GM23338 (cell line): ENCODE results near the gene FHAD1. TPM values are rescaled to one million over a fixed set of nuclear protein-coding genes. Genes with fewer than 3 reads are reported as not detected.

Experiments used
- ATAC-seq: fragments of 200-7000 bp; cut with Tn5 transposase; 3 replicates; pipeline ENCODE4 v1.9.1; 2020
- DNase-seq: peaks from one replicate; pipeline ENCODE4 v3.0.0-alpha.2; 2015; ENCODE audit warnings: low spot score
- H2AFZ ChIP-seq: fragments of 200-600 bp; sonication (generic); 2 replicates; pipeline ENCODE4 v1.8.0; 2016; ENCODE audit warnings: antibody characterized with exemption, mild to moderate bottlenecking, moderate library complexity
- H3F3A ChIP-seq: fragments of 200-600 bp; sonication (generic); replicated peaks from 2 replicates; pipeline ENCODE4 v1.8.0; 2017; ENCODE audit warnings: antibody characterized with exemption, mixed run types, low read depth
- H3K27ac ChIP-seq: fragments of 200-600 bp; sonication (generic); 2 replicates; pipeline ENCODE4 v1.6.1; 2016; ENCODE audit warnings: low read depth
- H3K27me3 ChIP-seq: fragments of 200-600 bp; sonication (generic); 2 replicates; pipeline ENCODE4 v1.8.0; 2016; ENCODE audit warnings: mild to moderate bottlenecking, mixed run types, moderate library complexity; ENCODE audit not compliant: insufficient read depth
- H3K36me3 ChIP-seq: fragments of 200-600 bp; sonication (generic); 2 replicates; pipeline ENCODE4 v1.8.0; 2016; ENCODE audit warnings: mild to moderate bottlenecking; ENCODE audit not compliant: insufficient read depth
- H3K4me1 ChIP-seq: fragments of 200-600 bp; sonication (generic); 2 replicates; pipeline ENCODE4 v1.8.0; 2016; ENCODE audit warnings: mild to moderate bottlenecking, moderate library complexity; ENCODE audit not compliant: insufficient read depth
- H3K4me2 ChIP-seq: fragments of 200-600 bp; sonication (generic); 2 replicates; pipeline ENCODE4 v1.7.1; 2017; ENCODE audit warnings: mixed run types
- H3K4me3 ChIP-seq: fragments of 200-600 bp; sonication (generic); 2 replicates; pipeline ENCODE4 v1.6.1; 2016; ENCODE audit warnings: mixed run types
- H3K79me2 ChIP-seq: fragments of 200-600 bp; sonication (generic); replicated peaks from 2 replicates; pipeline ENCODE4 v1.8.0; 2017; ENCODE audit warnings: mild to moderate bottlenecking; ENCODE audit not compliant: insufficient read depth
- H3K9me2 ChIP-seq: fragments of 200-600 bp; sonication (generic); 2 replicates; pipeline ENCODE4 v1.8.0; 2017; ENCODE audit not compliant: insufficient read depth
- H4K20me1 ChIP-seq: fragments of 200-600 bp; sonication (generic); replicated peaks from 2 replicates; pipeline ENCODE4 v1.8.0; 2017; ENCODE audit warnings: mild to moderate bottlenecking; ENCODE audit not compliant: insufficient read depth
- H3K27ac Mint-ChIP-seq: 2 replicates; pipeline ENCODE4 v1.8.0; 2020; ENCODE audit warnings: inconsistent platforms, mild to moderate bottlenecking, moderate library complexity, mixed read lengths
- H3K27me3 Mint-ChIP-seq: 3 replicates; pipeline ENCODE4 v1.8.0; 2022; ENCODE audit warnings: low read depth, mild to moderate bottlenecking, moderate library complexity, mixed read lengths, inconsistent platforms; ENCODE audit not compliant: insufficient read depth, poor library complexity
- H3K36me3 Mint-ChIP-seq: 3 replicates; pipeline ENCODE4 v1.8.0; 2021; ENCODE audit warnings: low read depth, mild to moderate bottlenecking, inconsistent platforms, moderate library complexity, mixed read lengths
- H3K4me1 Mint-ChIP-seq: 3 replicates; pipeline ENCODE4 v1.8.0; 2020; ENCODE audit warnings: mild to moderate bottlenecking, inconsistent platforms, mixed read lengths
- H3K4me3 Mint-ChIP-seq: 3 replicates; pipeline ENCODE4 v1.8.0; 2021; ENCODE audit warnings: moderate library complexity, mild to moderate bottlenecking, inconsistent platforms, mixed read lengths
- H3K9me3 Mint-ChIP-seq: 3 replicates; pipeline ENCODE4 v1.8.0; 2020; ENCODE audit warnings: moderate library complexity, mild to moderate bottlenecking, inconsistent platforms, mixed read lengths
- EZH2 ChIP-seq: fragments of 200-600 bp; sonication (generic); IDR thresholded peaks from one replicate; pipeline ENCODE4 v1.8.0; 2017; ENCODE audit warnings: antibody characterized with exemption, mild to moderate bottlenecking, low read depth; ENCODE audit not compliant: unreplicated experiment
- EZH2phosphoT487 ChIP-seq: fragments of 200-600 bp; sonication (generic); IDR thresholded peaks from one replicate; pipeline ENCODE4 v1.8.1; 2018; ENCODE audit warnings: antibody characterized with exemption; ENCODE audit not compliant: unreplicated experiment
- JUNB ChIP-seq: IDR thresholded peaks from one replicate; pipeline ENCODE4 v1.6.1; 2016; ENCODE audit warnings: antibody characterized with exemption; ENCODE audit not compliant: unreplicated experiment
- NANOG ChIP-seq: IDR thresholded peaks from 2 replicates; pipeline ENCODE4 v1.6.1; 2016; ENCODE audit warnings: antibody characterized with exemption, borderline replicate concordance
- POLR2AphosphoS5 ChIP-seq: IDR thresholded peaks from 2 replicates; pipeline ENCODE4 v1.6.1; 2016; ENCODE audit warnings: antibody characterized with exemption, low read depth
- STAT1 ChIP-seq: IDR thresholded peaks from one replicate; pipeline ENCODE4 v1.6.1; 2016; ENCODE audit warnings: antibody characterized with exemption; ENCODE audit not compliant: unreplicated experiment
- ZNF331 ChIP-seq: fragments of 250-450 bp; sonication (Bioruptor Pico); IDR thresholded peaks from 2 replicates; pipeline ENCODE4 v1.5.0; 2020; ENCODE audit warnings: low read depth, mild to moderate bottlenecking, moderate library complexity
- polyA plus RNA-seq: library from polyadenylated mRNA; unstranded; fragments of >200 nt; fragmentation: Nextera tagmentation; extraction: Ambion mirVana; gene quantifications from 2 replicates; pipeline ENCODE4 v1.2.1, GENCODE V29; 2016
- total RNA-seq: library from RNA; depleted of rRNA; stranded (reverse); fragments of >200 nt; shearing (Covaris generic); gene quantifications from 2 replicates; pipeline ENCODE4 v1.2.3, GENCODE V29; 2014
- TF ChIP-seq, protein P1 (sequence below): IDR thresholded peaks from 2 replicates; pipeline ENCODE4 v1.6.1; 2016; ENCODE audit warnings: antibody characterized with exemption
- TF ChIP-seq, protein P2 (sequence below): IDR thresholded peaks from one replicate; pipeline ENCODE4 v1.6.1; 2018; ENCODE audit warnings: antibody characterized with exemption; ENCODE audit not compliant: unreplicated experiment
- TF ChIP-seq, protein P3 (sequence below): fragments of 250-450 bp; sonication (Bioruptor Pico); IDR thresholded peaks from 2 replicates; pipeline ENCODE4 v1.5.0; 2020; ENCODE audit warnings: mild to moderate bottlenecking, moderate library complexity

The FHAD1 gene
- total and polyA plus RNA-seq, 2 experiments from 2014 or later, result 1.8 to 3.3 TPM

DNA sequence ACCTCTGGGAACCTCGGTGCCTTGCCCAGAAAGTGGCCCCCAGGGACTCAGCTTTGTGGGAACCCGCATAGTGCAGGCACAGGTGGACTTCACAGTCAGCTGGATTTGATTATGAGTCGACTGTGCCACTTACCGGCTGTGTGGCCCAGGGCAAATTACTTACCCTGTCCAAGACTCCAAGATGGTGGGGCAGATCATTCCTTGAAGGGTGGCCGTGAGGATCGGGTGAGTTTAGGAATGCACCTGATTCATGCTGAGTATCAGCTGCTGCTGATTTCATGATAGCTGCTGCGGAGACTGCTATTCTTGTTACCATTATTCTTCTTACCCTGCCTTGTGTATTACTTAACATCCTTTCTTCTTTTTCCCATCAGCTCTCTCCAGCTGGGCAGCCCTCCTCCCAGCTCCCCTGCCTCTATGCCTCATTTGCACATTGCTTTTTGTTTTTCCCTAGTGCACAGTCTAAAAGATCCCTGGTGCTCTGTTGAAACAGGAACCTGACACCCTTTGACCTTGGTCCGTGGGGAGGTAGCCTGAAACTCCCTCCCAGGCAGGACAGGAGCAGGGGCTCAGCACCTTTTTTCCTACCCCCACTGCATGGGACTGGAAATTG, 40.5 kb upstream of the FHAD1 start:
- Histone ChIP-seq H3F3A (peaks cover 8% of the 10 kb centered on the region), H3K9me2 (no peaks in the 10 kb centered on the region), H4K20me1 (no peaks in the 10 kb centered on the region), H2AFZ (no peak overlapping the region), H3K36me3 (no peaks in the 10 kb centered on the region), H3K4me1 (peaks cover 29% of the 10 kb centered on the region), H3K27ac (peak overlapping the region; percentile 92), H3K4me2 (peak overlapping the region; percentile 61), H3K79me2 (no peaks in the 10 kb centered on the region; the same call in 1 of the 2 replicates), H3K27me3 (no peaks in the 10 kb centered on the region), H3K4me3 (peak overlapping the region; percentile 29)
- peak; percentile 56 for DNase-seq
- no peak for TF ChIP-seq ZNF331
- no peak for TF ChIP-seq EZH2phosphoT487
- TF ChIP-seq POLR2AphosphoS5, result no peak
- no peak for TF ChIP-seq STAT1
- TF ChIP-seq, protein P1, sequence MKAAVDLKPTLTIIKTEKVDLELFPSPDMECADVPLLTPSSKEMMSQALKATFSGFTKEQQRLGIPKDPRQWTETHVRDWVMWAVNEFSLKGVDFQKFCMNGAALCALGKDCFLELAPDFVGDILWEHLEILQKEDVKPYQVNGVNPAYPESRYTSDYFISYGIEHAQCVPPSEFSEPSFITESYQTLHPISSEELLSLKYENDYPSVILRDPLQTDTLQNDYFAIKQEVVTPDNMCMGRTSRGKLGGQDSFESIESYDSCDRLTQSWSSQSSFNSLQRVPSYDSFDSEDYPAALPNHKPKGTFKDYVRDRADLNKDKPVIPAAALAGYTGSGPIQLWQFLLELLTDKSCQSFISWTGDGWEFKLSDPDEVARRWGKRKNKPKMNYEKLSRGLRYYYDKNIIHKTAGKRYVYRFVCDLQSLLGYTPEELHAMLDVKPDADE, result no peak
- TF ChIP-seq, protein P2, sequence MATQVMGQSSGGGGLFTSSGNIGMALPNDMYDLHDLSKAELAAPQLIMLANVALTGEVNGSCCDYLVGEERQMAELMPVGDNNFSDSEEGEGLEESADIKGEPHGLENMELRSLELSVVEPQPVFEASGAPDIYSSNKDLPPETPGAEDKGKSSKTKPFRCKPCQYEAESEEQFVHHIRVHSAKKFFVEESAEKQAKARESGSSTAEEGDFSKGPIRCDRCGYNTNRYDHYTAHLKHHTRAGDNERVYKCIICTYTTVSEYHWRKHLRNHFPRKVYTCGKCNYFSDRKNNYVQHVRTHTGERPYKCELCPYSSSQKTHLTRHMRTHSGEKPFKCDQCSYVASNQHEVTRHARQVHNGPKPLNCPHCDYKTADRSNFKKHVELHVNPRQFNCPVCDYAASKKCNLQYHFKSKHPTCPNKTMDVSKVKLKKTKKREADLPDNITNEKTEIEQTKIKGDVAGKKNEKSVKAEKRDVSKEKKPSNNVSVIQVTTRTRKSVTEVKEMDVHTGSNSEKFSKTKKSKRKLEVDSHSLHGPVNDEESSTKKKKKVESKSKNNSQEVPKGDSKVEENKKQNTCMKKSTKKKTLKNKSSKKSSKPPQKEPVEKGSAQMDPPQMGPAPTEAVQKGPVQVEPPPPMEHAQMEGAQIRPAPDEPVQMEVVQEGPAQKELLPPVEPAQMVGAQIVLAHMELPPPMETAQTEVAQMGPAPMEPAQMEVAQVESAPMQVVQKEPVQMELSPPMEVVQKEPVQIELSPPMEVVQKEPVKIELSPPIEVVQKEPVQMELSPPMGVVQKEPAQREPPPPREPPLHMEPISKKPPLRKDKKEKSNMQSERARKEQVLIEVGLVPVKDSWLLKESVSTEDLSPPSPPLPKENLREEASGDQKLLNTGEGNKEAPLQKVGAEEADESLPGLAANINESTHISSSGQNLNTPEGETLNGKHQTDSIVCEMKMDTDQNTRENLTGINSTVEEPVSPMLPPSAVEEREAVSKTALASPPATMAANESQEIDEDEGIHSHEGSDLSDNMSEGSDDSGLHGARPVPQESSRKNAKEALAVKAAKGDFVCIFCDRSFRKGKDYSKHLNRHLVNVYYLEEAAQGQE, result no peak
- TF ChIP-seq NANOG, result no peak
- no peak for TF ChIP-seq EZH2
- TF ChIP-seq, protein P3, sequence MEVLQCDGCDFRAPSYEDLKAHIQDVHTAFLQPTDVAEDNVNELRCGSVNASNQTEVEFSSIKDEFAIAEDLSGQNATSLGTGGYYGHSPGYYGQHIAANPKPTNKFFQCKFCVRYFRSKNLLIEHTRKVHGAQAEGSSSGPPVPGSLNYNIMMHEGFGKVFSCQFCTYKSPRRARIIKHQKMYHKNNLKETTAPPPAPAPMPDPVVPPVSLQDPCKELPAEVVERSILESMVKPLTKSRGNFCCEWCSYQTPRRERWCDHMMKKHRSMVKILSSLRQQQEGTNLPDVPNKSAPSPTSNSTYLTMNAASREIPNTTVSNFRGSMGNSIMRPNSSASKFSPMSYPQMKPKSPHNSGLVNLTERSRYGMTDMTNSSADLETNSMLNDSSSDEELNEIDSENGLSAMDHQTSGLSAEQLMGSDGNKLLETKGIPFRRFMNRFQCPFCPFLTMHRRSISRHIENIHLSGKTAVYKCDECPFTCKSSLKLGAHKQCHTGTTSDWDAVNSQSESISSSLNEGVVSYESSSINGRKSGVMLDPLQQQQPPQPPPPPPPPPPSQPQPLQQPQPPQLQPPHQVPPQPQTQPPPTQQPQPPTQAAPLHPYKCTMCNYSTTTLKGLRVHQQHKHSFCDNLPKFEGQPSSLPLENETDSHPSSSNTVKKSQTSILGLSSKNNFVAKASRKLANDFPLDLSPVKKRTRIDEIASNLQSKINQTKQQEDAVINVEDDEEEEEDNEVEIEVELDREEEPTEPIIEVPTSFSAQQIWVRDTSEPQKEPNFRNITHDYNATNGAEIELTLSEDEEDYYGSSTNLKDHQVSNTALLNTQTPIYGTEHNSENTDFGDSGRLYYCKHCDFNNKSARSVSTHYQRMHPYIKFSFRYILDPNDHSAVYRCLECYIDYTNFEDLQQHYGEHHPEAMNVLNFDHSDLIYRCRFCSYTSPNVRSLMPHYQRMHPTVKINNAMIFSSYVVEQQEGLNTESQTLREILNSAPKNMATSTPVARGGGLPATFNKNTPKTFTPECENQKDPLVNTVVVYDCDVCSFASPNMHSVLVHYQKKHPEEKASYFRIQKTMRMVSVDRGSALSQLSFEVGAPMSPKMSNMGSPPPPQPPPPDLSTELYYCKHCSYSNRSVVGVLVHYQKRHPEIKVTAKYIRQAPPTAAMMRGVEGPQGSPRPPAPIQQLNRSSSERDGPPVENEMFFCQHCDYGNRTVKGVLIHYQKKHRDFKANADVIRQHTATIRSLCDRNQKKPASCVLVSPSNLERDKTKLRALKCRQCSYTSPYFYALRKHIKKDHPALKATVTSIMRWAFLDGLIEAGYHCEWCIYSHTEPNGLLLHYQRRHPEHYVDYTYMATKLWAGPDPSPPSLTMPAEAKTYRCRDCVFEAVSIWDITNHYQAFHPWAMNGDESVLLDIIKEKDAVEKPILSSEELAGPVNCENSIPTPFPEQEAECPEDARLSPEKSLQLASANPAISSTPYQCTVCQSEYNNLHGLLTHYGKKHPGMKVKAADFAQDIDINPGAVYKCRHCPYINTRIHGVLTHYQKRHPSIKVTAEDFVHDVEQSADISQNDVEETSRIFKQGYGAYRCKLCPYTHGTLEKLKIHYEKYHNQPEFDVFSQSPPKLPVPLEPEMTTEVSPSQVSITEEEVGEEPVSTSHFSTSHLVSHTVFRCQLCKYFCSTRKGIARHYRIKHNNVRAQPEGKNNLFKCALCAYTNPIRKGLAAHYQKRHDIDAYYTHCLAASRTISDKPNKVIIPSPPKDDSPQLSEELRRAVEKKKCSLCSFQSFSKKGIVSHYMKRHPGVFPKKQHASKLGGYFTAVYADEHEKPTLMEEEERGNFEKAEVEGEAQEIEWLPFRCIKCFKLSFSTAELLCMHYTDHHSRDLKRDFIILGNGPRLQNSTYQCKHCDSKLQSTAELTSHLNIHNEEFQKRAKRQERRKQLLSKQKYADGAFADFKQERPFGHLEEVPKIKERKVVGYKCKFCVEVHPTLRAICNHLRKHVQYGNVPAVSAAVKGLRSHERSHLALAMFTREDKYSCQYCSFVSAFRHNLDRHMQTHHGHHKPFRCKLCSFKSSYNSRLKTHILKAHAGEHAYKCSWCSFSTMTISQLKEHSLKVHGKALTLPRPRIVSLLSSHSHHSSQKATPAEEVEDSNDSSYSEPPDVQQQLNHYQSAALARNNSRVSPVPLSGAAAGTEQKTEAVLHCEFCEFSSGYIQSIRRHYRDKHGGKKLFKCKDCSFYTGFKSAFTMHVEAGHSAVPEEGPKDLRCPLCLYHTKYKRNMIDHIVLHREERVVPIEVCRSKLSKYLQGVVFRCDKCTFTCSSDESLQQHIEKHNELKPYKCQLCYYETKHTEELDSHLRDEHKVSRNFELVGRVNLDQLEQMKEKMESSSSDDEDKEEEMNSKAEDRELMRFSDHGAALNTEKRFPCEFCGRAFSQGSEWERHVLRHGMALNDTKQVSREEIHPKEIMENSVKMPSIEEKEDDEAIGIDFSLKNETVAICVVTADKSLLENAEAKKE (CRISPR knock-in tag), result no peak
- TF ChIP-seq JUNB, result no peak
- Mint-ChIP-seq H3K4me3 (peak overlapping the region; percentile 64), H3K9me3 (no peaks in the 10 kb centered on the region), H3K27me3 (peaks cover 11% of the 10 kb centered on the region), H3K36me3 (no peaks in the 10 kb centered on the region), H3K4me1 (peaks cover 57% of the 10 kb centered on the region), H3K27ac (peak overlapping the region; percentile 92)
- peak; percentile 81 for ATAC-seq
